ENCODE data around the gene HSPA5.

The HSPA5 gene

DNA sequence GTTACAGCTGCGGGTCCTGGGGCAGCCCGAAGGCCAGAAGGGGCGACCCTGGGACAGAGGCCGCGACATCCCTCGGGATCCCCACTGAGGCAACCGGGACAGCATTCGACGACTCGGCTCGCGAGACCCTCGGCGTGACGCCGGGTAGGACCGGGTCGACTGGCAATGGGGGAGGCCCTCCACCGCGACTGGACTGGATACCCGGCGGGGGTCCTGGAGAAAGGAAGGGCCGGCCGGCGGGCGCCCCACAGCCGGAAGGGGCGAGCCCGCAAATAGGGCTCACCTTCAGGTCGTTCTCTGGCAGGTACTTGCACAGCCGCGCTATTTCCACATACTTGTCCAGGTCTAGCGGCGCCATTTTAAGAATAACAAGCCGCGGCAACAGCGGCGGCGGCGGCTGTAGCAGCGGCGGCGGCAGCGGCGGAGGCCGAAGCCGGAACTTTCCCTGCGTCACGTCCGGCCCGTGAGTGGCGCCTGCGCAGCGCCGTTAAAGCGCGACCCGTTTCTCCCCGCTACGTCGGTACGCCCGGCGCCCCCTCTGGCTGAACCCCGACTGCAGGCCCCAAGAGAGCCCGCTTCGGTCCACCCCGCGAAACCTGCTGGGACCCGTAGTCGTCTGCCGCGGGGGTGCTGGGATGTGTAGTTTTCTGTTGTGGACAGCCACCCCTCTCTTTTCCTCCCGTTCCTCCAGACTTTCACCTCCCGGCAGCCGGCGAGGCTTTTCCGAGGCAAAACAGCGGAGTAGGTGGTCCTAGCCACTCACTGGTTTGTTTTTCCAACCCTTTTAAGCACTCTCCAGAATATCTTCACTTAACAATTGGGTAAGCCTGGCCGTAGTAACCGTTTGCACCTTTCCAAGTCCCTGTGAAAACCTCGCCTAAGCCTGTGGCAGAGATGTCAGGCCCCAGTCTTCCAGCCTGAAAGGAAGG is 51.5 kb downstream of the HSPA5 start, which contains the start of gene PPP6C:
Gene PPP6C, minus strand, starts transcription at position 443 of the 929 bp plus-strand sequence. Its CDS starts 85 bp downstream, at position 358.
- peak; percentile 97 for DNase-seq (ENCODE audit: low spot score)

DNA sequence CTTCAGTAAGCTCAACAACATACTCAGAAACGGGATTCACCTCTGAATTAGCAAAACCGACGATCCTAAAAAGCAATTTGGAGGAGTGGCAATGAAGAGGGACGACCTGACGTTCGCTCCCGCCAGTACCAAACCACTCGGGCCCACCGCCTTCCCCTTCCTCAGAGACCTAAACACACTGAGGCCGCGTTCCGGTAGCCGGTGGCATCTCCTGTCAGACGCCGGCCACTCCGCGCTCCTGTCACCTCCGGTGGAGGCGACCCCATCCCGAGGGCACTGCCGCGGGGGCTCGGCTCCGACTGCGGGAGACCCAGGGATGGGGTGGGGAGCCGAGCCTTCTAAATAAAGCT is 52.2 kb downstream of the HSPA5 start:
- peak; percentile 23 for DNase-seq (ENCODE audit: low spot score)

Data from GM03348 (cell line).